ENCODE results near the gene CSNK1D. TPM values are rescaled to one million over a fixed set of nuclear protein-coding genes. Genes with fewer than 3 reads are reported as not detected.
A peak's percentile ranks its signal among the peaks of the same experiment; 100 is the strongest.

Gene CSNK1D
- total and polyA plus RNA-seq, 7 donors: 73.5 to 139 (median 115) TPM

- peaks cover 24% of the 10 kb centered on the region for H3K4me1 ChIP-seq
- 18 to 30% (median 23%) methylated on average over 19 to 24 of the region's 24 CpGs for WGBS, 3 donors
- DNase-seq (peak; percentile 68 to 92), ATAC-seq (peak; percentile 81 to 89 (median 85))
- peak overlapping the region; percentile 77 for H3K27ac ChIP-seq
- no peaks in the 10 kb centered on the region for H3K36me3 ChIP-seq (ENCODE audit: insufficient read depth in 1 of 2, low read depth in 1 of 2)
- intact Hi-C loops (cut with DNase I): no loop called here
- H3K27me3 ChIP-seq (ENCODE audit: insufficient read depth in 3 of 3, low read length in 2 of 3): no peaks in the 10 kb centered on the region
- H3K4me3 ChIP-seq: peak overlapping the region; percentile 48
- TF ChIP-seq CTCF (IDR thresholded peaks at IDR 0.05): no peak
- no peaks in the 10 kb centered on the region for H3K9me3 ChIP-seq
Observed at GRCh38 chr17:82225368-82226029, 48.0 kb downstream of the CSNK1D start.

- no peak for TF ChIP-seq CTCF (IDR thresholded peaks at IDR 0.05)
- peak overlapping the region; percentile 77 for H3K27ac ChIP-seq
- H3K4me1 ChIP-seq: peaks cover 17% of the 10 kb centered on the region
- DNase-seq: no peak
- H3K4me3 ChIP-seq: no peak overlapping the region
- intact Hi-C loops (cut with DNase I): no loop called here
- H3K27me3 ChIP-seq (ENCODE audit: insufficient read depth in 3 of 3, low read length in 2 of 3): no peaks in the 10 kb centered on the region
- H3K9me3 ChIP-seq: no peaks in the 10 kb centered on the region
- H3K36me3 ChIP-seq (ENCODE audit: insufficient read depth in 1 of 2, low read depth in 1 of 2): no peaks in the 10 kb centered on the region
- peak in 1 of 4 donors; percentile 1 for ATAC-seq
- 66 to 83% (median 71%) methylated on average over 8 of the region's 8 CpGs for WGBS, 3 donors
Observed at GRCh38 chr17:82224666-82225065, 48.8 kb downstream of the CSNK1D start.

GRCh38 chr17:82223517-82223916 lies 50.0 kb downstream of the CSNK1D start:
- 77 to 87% (median 77%) methylated on average over 5 of the region's 5 CpGs for WGBS, 3 donors
- Histone ChIP-seq H3K4me1 (peaks cover 17% of the 10 kb centered on the region), H3K27me3 (ENCODE audit: insufficient read depth in 3 of 3, low read length in 2 of 3) (no peaks in the 10 kb centered on the region), H3K4me3 (no peak overlapping the region), H3K36me3 (ENCODE audit: insufficient read depth in 1 of 2, low read depth in 1 of 2) (no peaks in the 10 kb centered on the region), H3K9me3 (no peaks in the 10 kb centered on the region), H3K27ac (no peak overlapping the region)
- no peak for ATAC-seq
- TF ChIP-seq CTCF (IDR thresholded peaks at IDR 0.05): no peak
- intact Hi-C loops (cut with DNase I): no loop called here
- DNase-seq: no peak

GRCh38 chr17:82222816-82223215 lies 50.7 kb downstream of the CSNK1D start:
- no peak for ATAC-seq
- 61 to 71% (median 67%) methylated on average over 10 of the region's 10 CpGs for WGBS, 3 donors
- no peak overlapping the region for H3K27ac ChIP-seq
- no peaks in the 10 kb centered on the region for H3K27me3 ChIP-seq (ENCODE audit: insufficient read depth in 3 of 3, low read length in 2 of 3)
- H3K4me1 ChIP-seq: peaks cover 18% of the 10 kb centered on the region
- no peak for TF ChIP-seq CTCF (IDR thresholded peaks at IDR 0.05)
- H3K36me3 ChIP-seq (ENCODE audit: insufficient read depth in 1 of 2, low read depth in 1 of 2): no peaks in the 10 kb centered on the region
- intact Hi-C loops (cut with DNase I): no loop called here
- DNase-seq: no peak
- H3K9me3 ChIP-seq: no peaks in the 10 kb centered on the region
- no peak overlapping the region for H3K4me3 ChIP-seq
